A673 (cell line): ENCODE data around the gene TBC1D22A.

Source experiments
- CTCF ChIP-seq: fragments of 300-800, 200-600 bp; sonication (generic); conservative IDR thresholded peaks from 2 replicates; pipeline ENCODE4 v1.5.1; 2017; ENCODE audit warnings: low read depth, mild to moderate bottlenecking, antibody characterized with exemption, low read length, moderate library complexity, mixed read lengths
- EZH2 ChIP-seq: fragments of 200-600 bp; sonication (generic); IDR thresholded peaks from 2 replicates; pipeline ENCODE4 v1.6.1; 2017; ENCODE audit warnings: borderline replicate concordance, low read depth, mild to moderate bottlenecking, mixed read lengths, antibody characterized with exemption, low read length; ENCODE audit not compliant: poor library complexity, severe bottlenecking

GRCh38 chr22:47167056-47167455 lies 404.6 kb downstream of the TBC1D22A start:
- TF ChIP-seq CTCF (no peak), EZH2 (no peak)
